AG09309 (cell line): ENCODE data around the gene WNT1.

Experiments used
- DNase-seq: peaks from one replicate; pipeline ENCODE4 v3.0.0-alpha.2; 2010; ENCODE audit warnings: low read depth
- H3K4me3 ChIP-seq: 2 replicates; pipeline ENCODE4 v1.5.1; 2011; ENCODE audit warnings: mild to moderate bottlenecking, low read depth, low read length, moderate library complexity; ENCODE audit not compliant: control insufficient read depth
- CTCF ChIP-seq: IDR thresholded peaks from 2 replicates; pipeline ENCODE4 v1.5.1; 2011; ENCODE audit warnings: mild to moderate bottlenecking, low read depth, low read length, inconsistent platforms; ENCODE audit not compliant: insufficient read depth, control insufficient read depth; ENCODE audit errors: missing control alignments

Gene WNT1

GRCh38 chr12:48936379-48936979 lies 41.6 kb upstream of the WNT1 start:
- H3K4me3 ChIP-seq: no peak overlapping the region
- DNase-seq: no peak
- peak; percentile 94 for TF ChIP-seq CTCF

GRCh38 chr12:48937170-48937569 lies 41.0 kb upstream of the WNT1 start:
- no peak overlapping the region for H3K4me3 ChIP-seq
- no peak for DNase-seq
- peak; percentile 17 for TF ChIP-seq CTCF

- DNase-seq: no peak
- H3K4me3 ChIP-seq: no peak overlapping the region
- no peak for TF ChIP-seq CTCF
Observed at GRCh38 chr12:48938805-48939204, 39.3 kb upstream of the WNT1 start.

DNA sequence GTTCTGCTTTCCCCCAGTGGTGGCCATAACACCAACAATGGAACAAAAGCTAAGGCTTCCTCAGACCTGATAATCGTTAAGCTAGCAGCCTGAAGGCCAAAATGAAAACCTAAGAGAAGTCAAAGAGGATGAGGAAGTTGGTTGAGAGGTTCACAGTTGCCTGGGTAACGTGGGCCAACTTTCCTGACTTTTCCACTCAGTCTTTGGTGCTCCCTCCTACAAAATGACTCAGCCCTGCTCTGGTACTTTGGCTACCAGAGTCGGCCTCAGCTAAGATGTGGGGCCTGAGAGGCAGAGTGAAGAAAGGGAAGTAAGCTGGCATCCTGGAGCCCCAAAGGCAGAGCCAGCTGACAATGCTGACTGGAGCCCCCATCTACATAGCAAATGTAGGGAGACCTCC lies 37.9 kb upstream of the WNT1 start:
- H3K4me3 ChIP-seq: no peak overlapping the region
- no peak for DNase-seq
- TF ChIP-seq CTCF: no peak

DNA sequence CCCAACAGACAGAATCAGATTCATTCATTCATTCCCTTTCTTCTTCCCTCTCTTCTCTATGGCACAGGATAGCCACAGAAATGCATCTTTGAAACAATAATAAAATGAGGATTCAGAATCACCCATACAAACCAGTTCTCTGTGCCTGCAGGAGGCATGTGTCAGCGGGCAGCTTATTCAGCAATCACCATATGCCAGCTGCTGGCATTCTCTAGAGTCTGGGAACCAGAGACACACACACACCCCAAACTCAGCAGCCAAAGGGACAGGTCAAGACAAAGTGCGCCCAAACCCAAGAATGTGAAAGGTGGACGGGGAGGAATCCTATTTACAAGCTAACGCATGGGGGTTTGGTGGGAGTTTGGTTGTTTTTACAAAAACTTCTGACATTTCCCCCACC lies 34.9 kb upstream of the WNT1 start:
- H3K4me3 ChIP-seq: no peak overlapping the region
- no peak for DNase-seq
- no peak for TF ChIP-seq CTCF

- no peak for TF ChIP-seq CTCF
- no peak for DNase-seq
- H3K4me3 ChIP-seq: no peak overlapping the region
Observed at GRCh38 chr12:48946205-48946604, 31.9 kb upstream of the WNT1 start.

DNA sequence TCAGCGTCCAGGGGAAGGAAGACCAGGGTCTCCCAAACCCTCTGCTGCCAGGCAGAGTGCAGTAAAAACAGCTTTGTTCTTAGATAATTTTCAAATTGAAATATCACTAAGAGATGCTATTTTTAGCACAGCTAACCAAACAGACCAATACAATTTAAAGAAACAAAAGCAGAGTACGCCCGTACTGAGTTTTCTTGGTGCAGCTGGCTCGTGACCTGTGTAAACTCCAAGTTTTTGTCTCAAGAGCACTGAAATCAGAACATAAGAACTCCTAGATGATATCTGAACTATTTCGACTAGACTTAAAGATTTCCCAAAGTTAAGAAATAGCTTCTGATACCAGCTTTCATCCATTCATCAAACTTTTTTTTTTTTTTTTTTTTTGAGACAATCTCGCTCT lies 31.2 kb upstream of the WNT1 start:
- no peak overlapping the region for H3K4me3 ChIP-seq
- TF ChIP-seq CTCF: no peak
- no peak for DNase-seq
